HG03066 (cell line): ENCODE measurements around the gene HSPA8.
"Not testable (repeated sequence)": the region's sequence is repeated elsewhere in the genome, so short reads cannot be mapped to it uniquely, and the experiment has no call there.

Experiments used
- ATAC-seq: cut with Tn5 transposase; IDR thresholded peaks from one replicate; pipeline ENCODE4 v1.9.1; 2021; ENCODE audit warnings: low read depth; ENCODE audit not compliant: unreplicated experiment

Gene HSPA8

GRCh38 chr11:123061403-123062157, at the start of gene HSPA8:
TSS of gene HSPA8 (minus strand) at chr11:123062136. CDS start at chr11:123061324, 812 bp downstream.
- ATAC-seq, result peak; percentile 13

- no peak for ATAC-seq
Measured at GRCh38 chr11:123111465-123111864, 49.5 kb upstream of the HSPA8 start.

DNA sequence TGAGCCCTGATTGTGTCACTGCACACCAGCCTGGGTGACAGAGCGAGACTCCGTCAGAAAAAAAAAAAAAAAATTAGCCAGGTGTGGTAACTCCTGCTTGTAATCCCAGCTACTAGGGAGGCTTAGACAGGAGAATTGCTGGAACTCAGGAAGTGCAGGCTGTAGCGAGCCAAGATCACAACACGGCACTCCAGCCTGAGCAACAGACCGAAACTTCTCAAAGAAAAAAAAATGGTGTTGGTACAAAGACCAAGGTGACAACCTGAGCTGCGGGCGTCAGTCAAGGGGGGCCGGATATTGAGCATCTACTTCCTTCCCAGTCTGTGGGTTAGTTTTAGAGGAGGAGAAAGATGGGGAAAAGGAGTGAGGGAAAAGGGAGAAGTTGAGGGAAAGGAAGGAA, 48.5 kb upstream of the HSPA8 start:
- no peak for ATAC-seq

DNA sequence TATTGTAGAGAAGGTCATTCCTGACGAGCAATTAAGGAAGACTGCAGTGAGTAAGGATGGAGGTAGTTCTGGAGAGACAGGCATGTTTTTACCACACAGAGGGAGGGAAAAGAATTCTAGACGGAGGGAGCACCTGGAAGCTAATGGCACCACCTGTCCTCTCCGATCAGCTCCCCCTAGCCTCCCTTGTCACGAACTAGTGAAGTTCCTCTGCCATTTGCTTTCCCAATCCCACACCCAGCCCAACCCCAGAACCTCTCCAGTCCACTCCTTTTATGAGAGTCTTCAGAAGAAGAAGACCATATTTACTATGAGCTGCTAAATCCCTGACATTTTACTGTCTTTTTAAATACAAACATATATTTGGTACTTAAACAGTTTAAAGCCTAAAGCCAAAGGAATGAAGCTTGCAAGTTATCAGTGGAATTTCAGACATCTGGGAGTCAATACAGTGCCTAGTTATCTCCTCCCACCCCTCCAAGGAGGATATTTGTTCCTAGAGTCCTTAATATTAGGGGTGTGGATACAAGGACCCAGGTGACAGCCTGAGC, 46.1 kb upstream of the HSPA8 start:
- no peak for ATAC-seq

- ATAC-seq, result no peak
Measured at GRCh38 chr11:123104697-123105096, 42.8 kb upstream of the HSPA8 start.

- no peak for ATAC-seq
Measured at GRCh38 chr11:123103326-123103980, 41.5 kb upstream of the HSPA8 start.

DNA sequence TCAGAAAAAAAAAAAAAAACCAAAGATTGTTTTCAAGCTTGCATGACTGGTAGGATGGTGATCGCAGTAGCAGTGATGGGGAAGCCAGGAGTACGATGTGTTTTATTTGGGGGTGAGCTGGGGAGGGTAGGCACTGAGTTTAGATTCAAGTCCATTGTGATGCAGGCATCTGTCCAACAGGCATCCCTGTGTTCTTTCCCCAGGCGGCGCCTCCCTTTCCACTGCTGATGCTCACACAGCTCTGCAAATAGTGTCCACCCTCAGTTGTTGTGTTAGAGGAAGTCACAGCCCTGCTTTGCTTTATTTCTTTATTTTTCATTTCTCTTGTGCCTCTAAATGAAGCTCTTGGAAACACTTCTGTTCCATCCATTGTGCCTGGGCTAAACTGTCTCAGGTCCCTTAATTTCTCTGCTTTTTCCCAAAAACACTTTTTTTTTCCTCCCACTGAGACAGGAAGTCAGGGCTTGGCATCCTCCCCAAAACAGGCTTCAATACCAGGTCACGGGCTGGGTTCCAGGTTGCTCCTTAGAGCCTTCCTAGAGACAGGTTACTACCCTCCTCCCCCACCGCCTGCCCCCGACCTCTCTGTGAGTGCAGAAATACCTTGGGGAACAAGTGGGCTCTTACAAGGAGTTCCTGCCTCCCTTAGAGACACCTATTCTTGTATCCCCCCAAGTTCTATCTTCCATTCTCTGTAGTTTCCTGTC, 38.6 kb upstream of the HSPA8 start:
- no peak for ATAC-seq

GRCh38 chr11:123098990-123099389, 37.1 kb upstream of the HSPA8 start:
- no peak for ATAC-seq

DNA sequence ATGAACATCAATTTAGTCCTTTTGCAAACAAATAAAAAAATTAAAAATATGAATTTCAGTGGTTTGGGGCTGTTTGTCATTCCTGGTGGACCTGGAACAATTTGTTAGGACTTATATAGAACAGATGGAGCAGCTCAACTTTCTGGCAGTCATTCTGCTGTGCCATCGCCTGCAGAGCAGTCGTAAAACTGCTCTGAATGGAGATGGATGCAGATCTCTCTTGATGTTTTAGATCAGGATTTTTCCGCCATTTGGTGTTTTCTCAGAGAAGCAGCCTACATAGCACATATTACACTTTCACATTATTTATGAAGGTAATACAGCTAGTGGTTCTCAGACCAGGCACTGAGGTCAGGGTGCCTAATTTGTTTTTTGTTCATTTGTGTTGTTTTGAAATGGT, 31.8 kb upstream of the HSPA8 start:
- no peak for ATAC-seq

DNA sequence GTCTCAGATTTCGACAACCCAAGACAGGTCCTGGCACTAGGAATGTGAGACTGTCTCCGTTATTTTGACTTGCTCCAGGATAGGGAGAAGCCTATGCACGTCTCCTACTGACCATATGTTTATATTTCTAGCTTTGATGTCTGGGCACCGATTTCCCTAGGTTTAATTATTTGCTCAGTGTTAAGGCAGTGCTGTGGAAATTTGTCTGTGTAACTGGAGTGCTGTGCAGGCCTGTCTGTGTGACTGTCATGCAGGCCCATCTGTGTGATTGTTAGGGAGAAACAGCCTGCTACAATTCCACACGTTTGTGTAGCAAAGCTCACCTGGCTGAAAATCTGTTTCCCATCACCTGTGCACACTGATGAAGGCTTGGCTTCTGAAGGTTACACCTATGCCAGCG, 29.6 kb upstream of the HSPA8 start:
- ATAC-seq, result no peak

GRCh38 chr11:123090168-123090567, 28.2 kb upstream of the HSPA8 start:
- ATAC-seq, result not testable (repeated sequence)

DNA sequence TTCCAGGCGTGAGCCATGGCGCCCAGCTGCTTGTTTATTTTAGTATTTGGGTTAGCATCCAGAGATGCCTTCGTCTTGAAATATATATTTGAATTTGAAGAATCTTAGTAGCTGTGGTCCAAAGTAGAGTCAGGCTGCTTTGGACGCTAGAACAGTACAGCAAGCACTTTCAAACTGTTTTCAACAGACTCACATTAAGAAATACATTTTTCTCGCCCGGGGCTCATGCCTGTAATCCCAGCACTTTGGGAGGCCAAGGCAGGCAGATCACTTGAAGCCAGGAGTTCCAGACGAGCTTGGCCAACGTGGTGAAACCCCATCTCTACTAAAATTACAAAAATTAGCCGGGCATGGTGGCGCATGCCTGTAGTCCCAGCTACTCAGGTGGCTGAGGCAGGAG, 27.0 kb upstream of the HSPA8 start:
- ATAC-seq, result not testable (repeated sequence)

DNA sequence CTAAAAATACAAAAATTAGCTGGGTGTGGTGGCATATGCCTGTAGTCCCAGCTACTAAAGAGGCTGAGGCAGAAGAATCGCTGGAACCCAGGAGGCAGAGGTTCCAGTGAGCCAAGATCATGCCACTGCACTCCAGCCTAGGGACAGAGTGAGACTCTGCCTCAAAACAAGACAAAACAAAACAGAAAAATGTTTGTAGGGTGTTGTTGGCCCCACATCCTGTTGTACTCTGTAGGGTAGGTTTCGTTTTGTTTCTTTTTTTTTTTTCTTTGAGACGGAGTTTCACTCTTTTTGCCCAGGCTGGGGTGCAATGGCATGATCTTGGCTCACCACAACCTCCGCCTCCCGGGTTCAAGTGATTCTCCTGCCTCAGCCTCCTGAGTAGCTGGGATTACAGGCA, 25.7 kb upstream of the HSPA8 start:
- peak; percentile 92 for ATAC-seq

- ATAC-seq, result no peak
Measured at GRCh38 chr11:123086305-123086704, 24.4 kb upstream of the HSPA8 start.

DNA sequence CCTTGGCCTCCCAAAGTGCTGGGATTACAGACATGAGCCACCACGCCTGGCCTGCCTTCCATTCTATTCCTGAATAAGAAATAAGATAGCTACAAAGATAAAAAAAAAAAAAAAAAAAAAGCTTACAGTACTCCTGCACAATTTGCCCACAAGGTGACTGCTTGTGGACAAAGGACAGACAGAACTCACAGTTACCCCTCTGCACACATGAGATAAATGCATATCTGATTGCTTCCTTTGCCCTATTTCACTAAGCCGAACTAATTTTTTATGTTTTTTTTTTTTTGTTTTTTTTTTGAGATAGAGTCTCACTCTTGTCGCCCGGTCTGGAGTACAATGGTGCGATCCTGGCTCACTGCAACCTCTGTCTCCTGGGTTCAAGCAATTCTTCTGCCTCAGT, 23.6 kb upstream of the HSPA8 start:
- no peak for ATAC-seq

DNA sequence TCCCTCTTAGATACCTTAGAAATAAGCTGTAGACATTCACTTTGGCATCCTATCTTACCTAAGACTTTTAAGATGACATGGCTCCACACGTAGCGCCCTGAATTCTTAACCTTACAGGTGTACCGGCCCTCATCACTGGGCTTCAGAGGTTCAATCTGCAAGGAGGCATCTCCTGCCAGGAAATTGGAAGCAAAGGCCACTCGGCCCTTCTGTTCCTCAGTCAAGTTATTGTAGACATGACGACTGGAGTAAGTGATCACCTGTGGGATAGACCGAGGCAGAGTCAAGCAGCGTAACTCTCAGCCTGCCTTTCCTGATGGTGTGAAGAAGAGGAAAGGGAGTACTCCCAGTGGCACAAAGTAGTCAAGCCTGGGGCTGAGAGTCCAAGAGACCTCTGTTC, 22.5 kb upstream of the HSPA8 start:
- no peak for ATAC-seq

DNA sequence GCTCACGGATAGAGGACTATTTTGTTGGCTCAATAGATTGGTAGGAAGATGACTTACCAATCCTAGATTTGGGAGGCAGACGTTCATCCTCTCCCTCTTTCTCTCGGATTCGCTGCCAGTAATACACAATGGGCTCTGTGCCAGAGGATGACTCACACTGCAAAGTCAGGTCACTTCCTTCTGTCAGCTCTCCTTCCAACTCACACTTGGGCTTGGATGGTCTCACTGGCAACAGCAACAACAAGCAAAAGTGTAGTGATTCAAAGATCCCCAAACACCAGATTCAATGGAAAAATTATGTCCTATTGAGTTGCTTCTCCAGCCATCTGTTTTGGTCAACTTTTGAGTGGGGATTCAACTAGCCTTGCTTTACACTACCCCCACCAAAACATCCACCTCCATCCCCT, 21.7 kb upstream of the HSPA8 start:
- ATAC-seq, result no peak

GRCh38 chr11:123082977-123083376, 21.0 kb upstream of the HSPA8 start:
- ATAC-seq, result no peak

DNA sequence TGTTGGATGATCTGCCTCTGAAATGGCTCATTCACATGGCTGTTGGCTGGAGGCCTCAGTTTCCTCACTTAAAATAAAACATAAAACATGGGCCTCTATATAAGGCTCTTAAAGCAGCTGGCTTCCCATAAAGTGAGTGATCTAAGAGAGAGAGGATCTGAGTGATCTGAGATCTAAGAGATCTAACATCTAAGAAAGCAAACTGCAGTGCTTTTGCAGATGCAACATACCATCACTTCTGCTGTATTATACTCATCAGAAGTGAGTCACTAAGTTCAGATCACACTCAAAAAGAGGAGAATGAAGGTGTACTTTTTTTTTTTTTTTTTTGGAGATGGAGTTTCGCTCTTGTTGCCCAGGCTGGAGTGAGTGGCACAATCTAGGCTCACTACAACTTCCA, 18.1 kb upstream of the HSPA8 start:
- no peak for ATAC-seq

- ATAC-seq, result no peak
Measured at GRCh38 chr11:123076484-123076883, 14.5 kb upstream of the HSPA8 start.

DNA sequence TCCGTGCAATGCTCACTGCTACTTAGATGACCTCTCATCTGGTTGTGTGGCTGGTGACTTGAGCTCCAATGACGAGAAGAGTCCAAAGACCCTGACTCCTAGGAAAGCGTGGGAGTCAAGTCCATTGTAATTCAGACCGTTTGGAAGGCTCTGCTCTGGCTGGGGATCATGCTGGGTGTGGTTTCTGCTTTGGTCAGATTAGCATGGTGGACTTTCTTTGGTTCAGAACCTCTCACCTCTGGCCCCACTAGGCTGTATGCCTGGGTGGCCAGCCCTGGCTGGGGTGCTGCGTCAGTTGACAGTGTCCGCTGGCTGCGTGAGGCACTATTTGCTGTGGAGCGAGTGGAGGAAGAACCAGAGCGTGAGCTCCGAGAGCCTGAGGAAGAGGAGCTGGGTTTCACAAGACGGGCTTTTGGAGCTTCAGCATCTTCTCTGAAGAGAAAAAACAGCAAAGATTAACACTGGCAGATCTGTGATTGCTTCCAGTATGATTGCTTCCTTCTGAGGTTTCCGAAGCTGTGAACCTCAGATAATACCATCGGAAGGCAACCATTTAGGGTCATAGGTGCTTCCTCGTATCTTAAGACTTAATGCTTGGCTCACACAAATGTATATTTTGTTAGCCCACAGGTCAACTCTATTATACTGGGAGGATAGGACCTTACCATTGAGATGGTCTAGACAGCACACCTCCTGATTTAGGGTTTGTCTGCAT, 11.6 kb upstream of the HSPA8 start:
- no peak for ATAC-seq
